Karpas-422 (cell line): Measurements from ENCODE around the gene GALM. TPM values are rescaled to one million over a fixed set of nuclear protein-coding genes. Genes with fewer than 3 reads are reported as not detected.
A peak's percentile ranks its signal among the peaks of the same experiment; 100 is the strongest.

ENCODE experiments used
- DNase-seq: peaks from one replicate; pipeline ENCODE4 v3.0.0-alpha.2; 2015
- H2AFZ ChIP-seq: fragments of 200-600 bp; sonication (generic); 2 replicates; pipeline ENCODE4 v1.6.1; 2014; ENCODE audit warnings: antibody characterized with exemption, low read length, mixed read lengths
- H3K27ac ChIP-seq: fragments of 200-600 bp; sonication (generic); 2 replicates; pipeline ENCODE4 v1.5.1; 2014; ENCODE audit warnings: mild to moderate bottlenecking, low read length, moderate library complexity
- H3K27me3 ChIP-seq: fragments of 200-600 bp; sonication (generic); 2 replicates; pipeline ENCODE4 v1.6.1; 2014; ENCODE audit warnings: low read length, mixed read lengths
- H3K36me3 ChIP-seq: fragments of 200-600 bp; sonication (generic); 2 replicates; pipeline ENCODE4 v1.6.1; 2014; ENCODE audit warnings: low read length, mixed read lengths; ENCODE audit not compliant: insufficient read depth
- H3K4me1 ChIP-seq: fragments of 200-600 bp; sonication (generic); 2 replicates; pipeline ENCODE4 v1.6.1; 2014; ENCODE audit warnings: mild to moderate bottlenecking, low read length, mixed read lengths
- H3K4me2 ChIP-seq: fragments of 200-600 bp; sonication (generic); 2 replicates; pipeline ENCODE4 v1.6.1; 2014; ENCODE audit warnings: low read length, low read depth, mild to moderate bottlenecking; ENCODE audit not compliant: poor library complexity, severe bottlenecking
- H3K4me3 ChIP-seq: fragments of 200-600 bp; sonication (generic); 2 replicates; pipeline ENCODE4 v1.5.1; 2014; ENCODE audit warnings: mild to moderate bottlenecking, antibody characterized with exemption, low read length, mixed read lengths
- H3K79me2 ChIP-seq: fragments of 200-600 bp; sonication (generic); 2 replicates; pipeline ENCODE4 v1.6.1; 2014; ENCODE audit warnings: mild to moderate bottlenecking, low read length, mixed read lengths
- H3K9ac ChIP-seq: fragments of 200-600 bp; sonication (generic); 2 replicates; pipeline ENCODE4 v1.6.0; 2014; ENCODE audit warnings: low read length
- H3K9me2 ChIP-seq: fragments of 200-600 bp; sonication (generic), shearing (Covaris generic); replicated peaks from 2 replicates; pipeline ENCODE4 v1.6.0; 2014; ENCODE audit warnings: mild to moderate bottlenecking, low read length, moderate library complexity; ENCODE audit not compliant: insufficient read depth
- H3K9me3 ChIP-seq: fragments of 300-700, 200-600 bp; sonication (generic); 2 replicates; pipeline ENCODE4 v1.6.1; 2014; ENCODE audit warnings: low read length, mixed read lengths
- H4K20me1 ChIP-seq: fragments of 200-600 bp; sonication (generic); 2 replicates; pipeline ENCODE4 v1.6.1; 2014; ENCODE audit warnings: mild to moderate bottlenecking, antibody characterized with exemption, low read length, low read depth; ENCODE audit not compliant: insufficient read depth
- total RNA-seq: library from RNA; depleted of rRNA; stranded (reverse); fragments of >200 nt; shearing (Covaris generic); gene quantifications from 2 replicates; pipeline ENCODE4 v1.2.3, GENCODE V29; 2014; ENCODE audit warnings: low replicate concordance

Gene GALM
- total RNA-seq, 1 experiment from 2014 or later: 11.9 TPM

GRCh38 chr2:38763728-38764127, 97.8 kb downstream of the GALM start:
- no peak for DNase-seq
- Histone ChIP-seq H3K9me3 (no peaks in the 10 kb centered on the region), H3K9ac (no peak overlapping the region), H3K79me2 (no peaks in the 10 kb centered on the region), H3K27ac (no peak overlapping the region), H2AFZ (no peak overlapping the region), H3K4me1 (no peaks in the 10 kb centered on the region), H3K9me2 (no peaks in the 10 kb centered on the region), H3K27me3 (no peaks in the 10 kb centered on the region), H3K4me3 (no peak overlapping the region), H4K20me1 (no peaks in the 10 kb centered on the region), H3K4me2 (no peak overlapping the region), H3K36me3 (no peaks in the 10 kb centered on the region)

GRCh38 chr2:38765149-38765548, 99.2 kb downstream of the GALM start:
- Histone ChIP-seq H4K20me1 (no peaks in the 10 kb centered on the region), H3K4me1 (no peaks in the 10 kb centered on the region), H3K9me3 (no peaks in the 10 kb centered on the region), H2AFZ (no peak overlapping the region), H3K27me3 (no peaks in the 10 kb centered on the region), H3K79me2 (no peaks in the 10 kb centered on the region), H3K27ac (no peak overlapping the region), H3K4me2 (no peak overlapping the region), H3K9me2 (no peaks in the 10 kb centered on the region), H3K4me3 (no peak overlapping the region), H3K9ac (no peak overlapping the region), H3K36me3 (no peaks in the 10 kb centered on the region)
- DNase-seq: no peak

DNA sequence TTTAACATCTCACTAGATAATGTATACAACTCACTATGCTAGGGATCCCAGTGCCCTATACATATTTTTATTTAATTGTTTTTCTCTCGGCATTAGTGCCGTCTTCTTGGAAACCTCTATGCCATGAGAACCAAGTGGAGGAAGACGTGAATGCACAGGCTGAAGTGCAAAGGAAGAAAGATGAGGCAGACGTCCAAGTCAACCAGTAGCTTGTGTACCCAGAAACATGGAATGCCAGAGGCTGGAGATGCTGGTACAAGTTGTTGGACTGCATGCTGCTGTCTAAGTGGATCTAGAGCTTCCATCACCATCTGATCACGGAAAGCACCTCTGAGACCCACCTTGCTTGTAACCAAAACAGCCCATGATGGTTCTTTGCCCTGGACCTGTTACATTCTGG, 99.6 kb downstream of the GALM start:
- Histone ChIP-seq H3K9me3 (no peaks in the 10 kb centered on the region), H3K4me2 (no peak overlapping the region), H4K20me1 (no peaks in the 10 kb centered on the region), H3K27me3 (no peaks in the 10 kb centered on the region), H3K79me2 (no peaks in the 10 kb centered on the region), H3K27ac (no peak overlapping the region), H3K4me1 (no peaks in the 10 kb centered on the region), H2AFZ (no peak overlapping the region), H3K4me3 (no peak overlapping the region), H3K9ac (no peak overlapping the region), H3K36me3 (no peaks in the 10 kb centered on the region), H3K9me2 (no peaks in the 10 kb centered on the region)
- DNase-seq: no peak

- peaks cover 7% of the 10 kb centered on the region for H3K4me1 ChIP-seq
- no peak overlapping the region for H2AFZ ChIP-seq
- H4K20me1 ChIP-seq: no peaks in the 10 kb centered on the region
- no peaks in the 10 kb centered on the region for H3K9me2 ChIP-seq
- no peak overlapping the region for H3K4me3 ChIP-seq
- H3K36me3 ChIP-seq: no peaks in the 10 kb centered on the region
- H3K79me2 ChIP-seq: no peaks in the 10 kb centered on the region
- H3K27me3 ChIP-seq: no peaks in the 10 kb centered on the region
- DNase-seq: no peak
- no peak overlapping the region for H3K4me2 ChIP-seq
- no peak overlapping the region for H3K27ac ChIP-seq
- H3K9me3 ChIP-seq: no peaks in the 10 kb centered on the region
- H3K9ac ChIP-seq: no peak overlapping the region
Measured at GRCh38 chr2:38771632-38772031, 105.7 kb downstream of the GALM start.

- DNase-seq: no peak
- Histone ChIP-seq H3K9me2 (no peaks in the 10 kb centered on the region), H3K27ac (no peak overlapping the region), H4K20me1 (no peaks in the 10 kb centered on the region), H3K79me2 (peaks cover 13% of the 10 kb centered on the region), H2AFZ (peak overlapping the region; percentile 7; the same call in 1 of the 2 replicates), H3K36me3 (no peaks in the 10 kb centered on the region), H3K4me1 (peaks cover 13% of the 10 kb centered on the region), H3K4me3 (no peak overlapping the region), H3K4me2 (peak overlapping the region; percentile 28), H3K9me3 (no peaks in the 10 kb centered on the region), H3K27me3 (no peaks in the 10 kb centered on the region), H3K9ac (no peak overlapping the region)
Measured at GRCh38 chr2:38775097-38775920, 109.4 kb downstream of the GALM start.

DNA sequence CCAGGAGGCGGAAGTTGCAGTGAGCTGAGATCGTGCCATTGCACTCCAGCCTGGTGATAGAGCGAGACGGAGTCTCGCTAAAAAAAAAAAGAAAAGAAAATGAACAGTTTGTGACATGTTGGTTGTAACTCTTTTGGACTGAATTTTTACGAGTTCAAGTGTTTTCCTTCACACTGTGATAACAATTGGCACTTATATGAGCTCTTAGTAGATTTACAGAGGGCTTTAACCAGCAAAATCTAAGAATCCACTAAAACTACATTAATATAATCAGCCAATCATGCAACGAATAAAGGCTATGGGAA, 110.0 kb downstream of the GALM start:
- no peaks in the 10 kb centered on the region for H3K9me3 ChIP-seq
- H3K79me2 ChIP-seq: peaks cover 13% of the 10 kb centered on the region
- no peak overlapping the region for H3K4me2 ChIP-seq
- peaks cover 13% of the 10 kb centered on the region for H3K4me1 ChIP-seq
- H3K4me3 ChIP-seq: no peak overlapping the region
- DNase-seq: no peak
- no peak overlapping the region for H3K27ac ChIP-seq
- H3K9me2 ChIP-seq: no peaks in the 10 kb centered on the region
- H3K27me3 ChIP-seq: no peaks in the 10 kb centered on the region
- no peaks in the 10 kb centered on the region for H4K20me1 ChIP-seq
- H3K9ac ChIP-seq: no peak overlapping the region
- H2AFZ ChIP-seq: no peak overlapping the region
- H3K36me3 ChIP-seq: no peaks in the 10 kb centered on the region

- H3K9ac ChIP-seq: no peak overlapping the region
- H3K9me3 ChIP-seq: no peaks in the 10 kb centered on the region
- H2AFZ ChIP-seq: no peak overlapping the region
- H3K79me2 ChIP-seq: peaks cover 13% of the 10 kb centered on the region
- no peak overlapping the region for H3K4me2 ChIP-seq
- H3K27me3 ChIP-seq: no peaks in the 10 kb centered on the region
- no peak overlapping the region for H3K27ac ChIP-seq
- no peaks in the 10 kb centered on the region for H3K9me2 ChIP-seq
- no peak overlapping the region for H3K4me3 ChIP-seq
- H3K36me3 ChIP-seq: peaks cover 4% of the 10 kb centered on the region
- H4K20me1 ChIP-seq: no peaks in the 10 kb centered on the region
- no peak for DNase-seq
- peaks cover 13% of the 10 kb centered on the region for H3K4me1 ChIP-seq
Measured at GRCh38 chr2:38776531-38776930, 110.6 kb downstream of the GALM start.

- Histone ChIP-seq H3K27ac (peak overlapping the region; percentile 40; the same call in 1 of the 2 replicates), H3K4me3 (peak overlapping the region; percentile 76), H3K4me1 (peaks cover 13% of the 10 kb centered on the region), H3K9me2 (no peaks in the 10 kb centered on the region), H3K36me3 (peaks cover 7% of the 10 kb centered on the region), H2AFZ (0 out of 2 replicates have a peak overlapping the region, but pooled peaks have one; percentile 22), H3K9me3 (no peaks in the 10 kb centered on the region), H3K9ac (peak overlapping the region; percentile 78), H3K79me2 (peaks cover 13% of the 10 kb centered on the region), H4K20me1 (no peaks in the 10 kb centered on the region), H3K4me2 (peak overlapping the region; percentile 93), H3K27me3 (no peaks in the 10 kb centered on the region)
- peak; percentile 49 for DNase-seq
Measured at GRCh38 chr2:38778687-38779082, 112.8 kb downstream of the GALM start.
